GM19193 (cell line): ENCODE data around the gene GALNT18.

ENCODE experiments used
- POLR2A ChIP-seq: IDR thresholded peaks from 4 replicates; pipeline ENCODE4 v1.6.1; 2011; ENCODE audit not compliant: insufficient read depth, insufficient read length; ENCODE audit errors: extremely low read depth

The GALNT18 gene

GRCh38 chr11:11568651-11569229 is 53.1 kb downstream of the GALNT18 start:
- TF ChIP-seq POLR2A: no peak

- TF ChIP-seq POLR2A: no peak
These were observed 53.7 kb downstream of the GALNT18 start for GRCh38 chr11:11567936-11568650.

- TF ChIP-seq POLR2A: no peak
These were observed 56.2 kb downstream of the GALNT18 start for GRCh38 chr11:11565636-11566035.

- TF ChIP-seq POLR2A: no peak
These were observed 58.4 kb downstream of the GALNT18 start for GRCh38 chr11:11563200-11563975.

GRCh38 chr11:11561991-11562390 is 59.8 kb downstream of the GALNT18 start:
- TF ChIP-seq POLR2A: no peak

- no peak for TF ChIP-seq POLR2A
These were observed 63.0 kb downstream of the GALNT18 start for GRCh38 chr11:11558826-11559225.

- TF ChIP-seq POLR2A: no peak
These were observed 63.4 kb downstream of the GALNT18 start for GRCh38 chr11:11558396-11558795.

- TF ChIP-seq POLR2A: no peak
These were observed 66.6 kb downstream of the GALNT18 start for GRCh38 chr11:11555208-11555607.

GRCh38 chr11:11553573-11553972 is 68.2 kb downstream of the GALNT18 start:
- TF ChIP-seq POLR2A: no peak

- TF ChIP-seq POLR2A: no peak
These were observed 69.2 kb downstream of the GALNT18 start for GRCh38 chr11:11552529-11553087.

GRCh38 chr11:11550534-11550933 is 71.3 kb downstream of the GALNT18 start:
- TF ChIP-seq POLR2A: no peak

- TF ChIP-seq POLR2A: no peak
These were observed 76.2 kb downstream of the GALNT18 start for GRCh38 chr11:11545285-11546275.

GRCh38 chr11:11543656-11544055 is 78.1 kb downstream of the GALNT18 start:
- TF ChIP-seq POLR2A: no peak

- TF ChIP-seq POLR2A: no peak
These were observed 81.6 kb downstream of the GALNT18 start for GRCh38 chr11:11540157-11540556.
